Measurements from ENCODE around the gene SH3BP1.
A peak's percentile ranks its signal among the peaks of the same experiment; 100 is the strongest.

The SH3BP1 gene

GRCh38 chr22:37636949-37637273 lies 2.6 kb upstream of the SH3BP1 start:
- DNase-seq (ENCODE audit: low read depth) = no peak
- no peak overlapping the region for H3K4me3 ChIP-seq (ENCODE audit: low read length)
- TF ChIP-seq CTCF (conservative IDR thresholded peaks at IDR 0.05; ENCODE audit: low read length) = no peak

GRCh38 chr22:37638391-37639069 lies 939 bp upstream of the SH3BP1 start:
- DNase-seq (ENCODE audit: low read depth) = no peak
- no peak overlapping the region for H3K4me3 ChIP-seq (ENCODE audit: low read length)
- no peak for TF ChIP-seq CTCF (conservative IDR thresholded peaks at IDR 0.05; ENCODE audit: low read length)

GRCh38 chr22:37639771-37640590 lies 512 bp downstream of the SH3BP1 start:
- no peak for DNase-seq (ENCODE audit: low read depth)

GRCh38 chr22:37640591-37641560 lies 1.4 kb downstream of the SH3BP1 start:
- TF ChIP-seq CTCF (conservative IDR thresholded peaks at IDR 0.05; ENCODE audit: low read length) = no peak
- H3K4me3 ChIP-seq (ENCODE audit: low read length) = peak overlapping the region; percentile 63
- no peak for DNase-seq (ENCODE audit: low read depth)

More at GRCh38 chr22:37639771-37640590, 512 bp downstream of the SH3BP1 start:
- TF ChIP-seq CTCF (conservative IDR thresholded peaks at IDR 0.05; ENCODE audit: low read length) = no peak
- H3K4me3 ChIP-seq (ENCODE audit: low read length) = peak overlapping the region; percentile 63

- no peak overlapping the region for H3K4me3 ChIP-seq (ENCODE audit: low read length)
- DNase-seq (ENCODE audit: low read depth) = no peak
- no peak for TF ChIP-seq CTCF (conservative IDR thresholded peaks at IDR 0.05; ENCODE audit: low read length)
These were observed 2.1 kb downstream of the SH3BP1 start for GRCh38 chr22:37641561-37641949.

- no peak overlapping the region for H3K4me3 ChIP-seq (ENCODE audit: low read length)
- TF ChIP-seq CTCF (conservative IDR thresholded peaks at IDR 0.05; ENCODE audit: low read length) = peak; percentile 92
- DNase-seq (ENCODE audit: low read depth) = peak; percentile 54
These were observed 3.9 kb downstream of the SH3BP1 start for GRCh38 chr22:37643225-37643847.
